ENCODE results near the gene ABCC4.

Gene ABCC4

DNA sequence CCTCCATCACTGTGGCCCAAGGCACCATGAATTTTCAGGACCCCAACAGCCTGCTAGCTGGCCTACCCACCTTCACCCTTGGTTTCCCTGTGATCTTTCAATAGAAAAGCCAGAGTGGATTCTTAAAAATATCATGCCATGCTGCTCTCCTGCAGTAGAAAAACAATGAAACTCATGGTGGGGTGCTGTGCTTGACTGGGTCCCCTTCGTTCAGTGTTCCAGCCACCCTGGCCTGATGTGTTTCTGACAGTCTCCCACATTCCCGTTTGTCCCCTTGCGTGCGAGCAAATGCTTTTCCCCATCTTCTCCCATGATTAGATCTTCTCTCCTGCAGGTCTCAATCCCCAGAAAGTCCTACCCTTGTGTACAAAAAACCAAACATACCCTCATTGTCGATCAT lies 43.2 kb downstream of the ABCC4 start:
- DNase-seq, result no peak

GRCh38 chr13:95256091-95256490 lies 45.2 kb downstream of the ABCC4 start:
- no peak for DNase-seq

GRCh38 chr13:95255072-95255732 lies 46.0 kb downstream of the ABCC4 start:
- DNase-seq, result no peak

- no peak for DNase-seq
These were observed 46.9 kb downstream of the ABCC4 start for GRCh38 chr13:95254339-95254738.

DNA sequence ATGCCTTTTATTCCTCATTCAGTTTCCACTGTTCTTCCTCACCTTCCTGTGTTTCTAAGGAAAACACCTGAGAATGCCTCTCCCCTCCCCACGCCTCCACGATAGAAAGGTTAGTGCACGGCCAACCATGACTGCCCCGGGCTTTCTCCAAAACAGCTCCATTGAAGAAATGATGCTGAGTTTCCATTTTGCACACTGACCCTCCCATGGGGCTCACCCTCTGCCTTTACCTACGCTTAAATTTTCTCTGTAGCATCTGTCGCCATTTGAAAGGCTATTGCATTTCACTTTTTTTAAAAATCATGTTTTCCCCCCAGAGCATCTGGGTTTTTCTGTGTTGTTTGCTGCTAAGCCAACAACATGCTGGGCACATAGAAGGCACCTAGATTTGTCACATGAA lies 48.2 kb downstream of the ABCC4 start:
- DNase-seq, result no peak

DNA sequence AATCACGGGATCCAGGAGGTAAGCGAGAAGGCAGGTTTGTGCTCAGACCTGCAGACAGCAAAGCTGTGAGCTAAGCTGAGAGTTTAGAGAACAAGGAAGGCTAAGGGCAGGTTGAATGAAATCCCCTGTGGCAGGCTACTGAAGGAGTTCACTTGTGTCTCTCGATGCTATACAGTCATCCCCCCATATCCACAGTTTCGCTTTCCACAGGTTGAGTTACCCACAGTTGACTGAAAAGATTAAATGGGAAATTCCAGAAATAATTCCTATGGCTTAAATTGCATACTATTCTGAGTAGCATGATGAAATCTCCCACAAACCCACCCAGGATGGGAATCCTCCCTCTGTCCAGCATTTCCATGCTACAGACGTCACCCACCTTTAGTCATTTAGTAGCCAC lies 49.6 kb downstream of the ABCC4 start:
- DNase-seq, result no peak

- DNase-seq, result no peak
These were observed 50.3 kb downstream of the ABCC4 start for GRCh38 chr13:95250961-95251360.

- DNase-seq, result no peak
These were observed 52.3 kb downstream of the ABCC4 start for GRCh38 chr13:95248953-95249352.

GRCh38 chr13:95247852-95248251 lies 53.4 kb downstream of the ABCC4 start:
- no peak for DNase-seq

- no peak for DNase-seq
These were observed 54.1 kb downstream of the ABCC4 start for GRCh38 chr13:95247171-95247570.

DNA sequence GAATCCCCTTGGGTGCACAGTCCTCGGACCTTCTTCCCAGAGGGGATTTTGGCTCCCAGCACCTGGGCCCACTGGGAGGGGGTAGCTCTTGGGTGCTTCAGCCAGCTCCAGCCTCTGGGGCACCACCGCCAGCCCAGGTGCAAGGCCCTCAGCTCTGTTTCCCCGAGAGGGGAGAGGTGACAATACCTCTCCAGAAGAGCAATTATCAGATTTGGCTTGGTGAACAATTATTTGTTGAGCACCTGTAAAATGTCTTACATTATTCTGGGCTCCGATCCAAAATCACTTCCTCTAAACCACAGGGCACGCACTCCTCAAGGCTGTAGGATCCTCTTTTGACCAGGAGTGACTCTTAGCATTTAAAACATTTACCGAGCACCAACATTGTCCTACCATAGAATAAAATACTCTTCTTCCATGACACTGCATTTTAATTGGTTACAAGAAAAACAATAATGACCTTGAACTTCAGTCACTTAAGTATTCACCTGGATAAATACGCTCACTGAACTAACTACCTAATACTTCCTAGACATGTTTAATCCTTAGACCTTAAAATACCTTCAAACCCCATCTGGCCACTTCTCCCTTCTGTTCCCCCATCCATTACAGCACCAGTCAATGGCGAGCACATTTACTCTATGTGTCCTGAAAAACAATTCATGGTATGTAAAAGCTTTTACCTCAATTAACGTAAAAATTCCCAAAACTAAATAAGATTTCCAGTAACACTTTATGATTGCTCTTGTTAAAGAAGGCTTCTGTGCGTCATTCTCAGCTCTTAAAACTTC lies 54.8 kb downstream of the ABCC4 start:
- no peak for DNase-seq

- no peak for DNase-seq
These were observed 56.2 kb downstream of the ABCC4 start for GRCh38 chr13:95245071-95245470.

DNA sequence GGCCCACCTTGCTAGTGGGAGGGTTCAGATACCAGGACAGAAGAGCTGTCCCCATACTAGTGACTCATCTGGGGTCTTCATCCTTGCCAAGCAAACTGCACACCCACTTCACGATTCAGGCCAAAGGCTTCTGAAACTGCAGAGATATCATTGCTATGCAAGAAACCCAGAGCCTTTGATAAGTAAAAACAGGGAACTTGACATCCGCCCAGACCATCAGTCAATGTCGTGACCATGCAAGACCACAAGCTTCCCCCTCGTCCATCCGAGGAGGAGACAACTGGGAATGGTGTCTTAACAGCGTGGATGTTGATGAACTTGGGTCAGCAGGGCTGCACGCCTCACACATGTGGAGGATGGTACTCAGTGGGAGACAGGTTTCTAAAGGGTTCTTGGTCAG lies 58.0 kb downstream of the ABCC4 start:
- no peak for DNase-seq

DNA sequence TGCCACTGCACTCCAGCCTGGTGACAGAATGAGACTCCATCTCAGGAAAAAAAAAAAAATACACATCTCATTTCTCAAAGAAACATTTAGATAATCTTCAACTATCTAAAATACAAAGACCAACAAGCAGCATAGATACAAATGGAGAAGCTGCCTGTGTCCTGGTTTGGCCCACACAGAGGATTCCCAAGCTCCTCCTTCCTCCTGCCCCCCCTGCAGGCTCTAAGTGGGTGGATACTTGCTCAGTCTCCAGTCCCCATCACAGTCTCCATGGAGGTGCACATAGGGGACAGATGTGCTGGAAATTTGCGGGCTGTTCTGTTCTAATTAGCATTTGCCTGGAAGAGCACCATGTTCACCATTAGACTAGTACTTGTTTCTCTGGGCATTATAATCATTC lies 59.9 kb downstream of the ABCC4 start:
- DNase-seq, result no peak

- no peak for DNase-seq
These were observed 62.0 kb downstream of the ABCC4 start for GRCh38 chr13:95239283-95239682.

DNA sequence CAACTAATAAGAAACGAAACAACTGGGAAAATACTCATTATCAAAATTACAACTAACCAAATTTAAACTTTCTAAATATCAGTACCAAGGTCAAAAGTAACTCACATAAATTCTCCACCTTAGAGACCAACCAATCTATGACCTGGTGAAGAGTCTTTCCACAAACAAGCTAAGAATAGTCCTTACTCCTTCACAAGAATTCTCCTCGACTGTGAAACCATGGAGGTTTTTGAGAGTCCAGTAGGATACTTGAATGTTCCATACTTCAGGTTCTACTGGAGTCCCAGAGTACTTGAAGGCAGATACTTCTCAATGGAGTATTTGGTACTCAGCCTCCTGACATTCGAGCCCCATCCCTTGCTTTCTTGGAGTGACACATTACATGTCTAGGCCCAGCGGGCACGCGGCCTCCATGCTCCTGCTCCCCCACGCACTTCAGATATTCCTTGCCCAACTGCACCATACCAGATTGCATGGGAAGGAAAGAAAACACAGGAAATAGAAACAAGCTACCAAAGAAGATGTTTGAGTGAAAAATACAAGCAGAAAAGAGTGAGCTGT lies 63.9 kb downstream of the ABCC4 start:
- DNase-seq, result no peak

- no peak for DNase-seq
These were observed 64.5 kb downstream of the ABCC4 start for GRCh38 chr13:95236774-95237173.

GRCh38 chr13:95235974-95236373 lies 65.3 kb downstream of the ABCC4 start:
- no peak for DNase-seq

GRCh38 chr13:95235199-95235756 lies 66.0 kb downstream of the ABCC4 start:
- DNase-seq, result no peak

- no peak for DNase-seq
These were observed 67.0 kb downstream of the ABCC4 start for GRCh38 chr13:95234242-95234641.

DNA sequence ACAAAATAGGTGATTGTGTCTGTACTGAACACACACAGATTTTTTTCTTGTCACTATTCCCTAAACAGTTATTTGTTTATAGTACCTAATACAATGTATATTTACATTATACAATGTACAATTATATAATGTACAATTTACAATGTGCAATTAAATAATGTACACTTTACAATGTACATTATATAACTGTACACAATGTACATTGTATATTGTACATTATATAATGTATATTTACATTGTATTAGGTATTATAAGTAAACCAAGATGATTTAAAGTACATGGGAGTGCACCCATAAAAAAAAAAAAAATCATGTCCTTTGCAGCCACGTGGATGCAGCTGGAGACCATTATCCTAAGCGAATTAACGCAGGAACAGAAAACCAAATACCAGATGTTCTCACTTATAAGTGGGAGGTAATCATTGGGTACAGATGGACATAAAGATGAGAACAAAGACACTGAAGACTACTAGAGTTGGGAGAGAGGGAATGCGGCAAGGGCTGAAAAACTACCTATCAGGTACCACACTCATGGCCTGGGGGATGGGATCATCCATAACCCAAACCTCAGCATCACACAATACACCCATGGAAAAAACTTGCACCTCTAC lies 68.1 kb downstream of the ABCC4 start:
- no peak for DNase-seq

DNA sequence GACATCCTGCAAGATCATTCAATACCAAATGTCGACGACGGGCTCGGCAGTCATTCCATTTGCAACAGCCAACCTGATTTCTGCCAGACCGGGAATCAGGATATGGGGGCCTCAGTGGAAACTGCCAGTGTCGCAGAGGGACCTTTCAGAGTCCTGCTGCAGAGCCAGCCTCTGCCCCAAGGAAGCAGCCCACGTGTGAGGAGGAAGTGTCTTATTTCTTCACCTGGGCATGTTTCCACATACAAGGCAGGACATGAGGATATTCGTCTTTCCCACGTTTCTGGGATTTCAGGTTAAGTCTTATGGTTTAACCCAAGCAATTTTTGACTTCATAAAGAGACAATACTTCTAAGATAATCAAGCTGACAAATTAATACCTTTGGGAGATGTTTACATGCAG lies 69.9 kb downstream of the ABCC4 start:
- DNase-seq, result no peak

GRCh38 chr13:95229855-95230254 lies 71.4 kb downstream of the ABCC4 start:
- DNase-seq, result no peak

- DNase-seq, result no peak
These were observed 73.1 kb downstream of the ABCC4 start for GRCh38 chr13:95228130-95228529.

Data from stimulated activated naive CD4-positive, alpha-beta T cell treated with Interleukin-2 at 50 U/mL for 16 hours (primary cell).